GM13977 (cell line): ENCODE measurements around the gene NOL6.
A peak's percentile ranks its signal among the peaks of the same experiment; 100 is the strongest.

ENCODE experiments used
- DNase-seq: peaks from one replicate; pipeline ENCODE4 v3.0.0; 2012; ENCODE audit warnings: low spot score
- in situ Hi-C: fragments of 300-500 bp; cut with MboI; formaldehyde crosslinking; loops from one replicate; pipeline ENCODE4 v1.12.0; 2022; ENCODE audit warnings: low sequenced_read_pairs, low pct_unique_long_range_greater_than_20kb, mixed read lengths, inconsistent platforms; ENCODE audit not compliant: unreplicated experiment
- TF ChIP-seq, protein P1 (sequence below): IDR thresholded peaks from 2 replicates; pipeline ENCODE4 v1.5.1; 2012; ENCODE audit warnings: mild to moderate bottlenecking, control low read depth; ENCODE audit not compliant: insufficient read depth; ENCODE audit errors: extremely low read depth, missing control alignments

NOL6 gene

DNA sequence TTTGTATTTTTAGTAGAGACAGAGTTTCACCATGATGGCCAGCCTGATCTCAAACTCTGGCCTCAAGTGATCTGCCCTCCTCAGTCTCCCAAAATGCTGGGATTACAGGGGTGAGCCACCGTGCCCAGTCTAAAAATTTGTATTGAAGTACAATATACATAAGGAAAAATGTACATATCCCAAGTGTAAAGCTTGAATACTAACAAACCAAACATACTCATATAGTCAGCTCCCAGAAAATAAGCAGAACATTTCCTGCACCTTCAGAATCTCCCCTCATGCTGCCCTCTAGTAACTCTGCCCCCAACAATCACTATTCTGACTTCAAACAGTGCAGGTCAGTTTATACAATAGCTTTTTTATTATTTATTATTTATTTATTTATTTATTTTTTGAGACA lies 1.6 kb upstream of the NOL6 start:
- in situ Hi-C loops, result no loop called here
- DNase-seq, result no peak
- TF ChIP-seq, protein P1, sequence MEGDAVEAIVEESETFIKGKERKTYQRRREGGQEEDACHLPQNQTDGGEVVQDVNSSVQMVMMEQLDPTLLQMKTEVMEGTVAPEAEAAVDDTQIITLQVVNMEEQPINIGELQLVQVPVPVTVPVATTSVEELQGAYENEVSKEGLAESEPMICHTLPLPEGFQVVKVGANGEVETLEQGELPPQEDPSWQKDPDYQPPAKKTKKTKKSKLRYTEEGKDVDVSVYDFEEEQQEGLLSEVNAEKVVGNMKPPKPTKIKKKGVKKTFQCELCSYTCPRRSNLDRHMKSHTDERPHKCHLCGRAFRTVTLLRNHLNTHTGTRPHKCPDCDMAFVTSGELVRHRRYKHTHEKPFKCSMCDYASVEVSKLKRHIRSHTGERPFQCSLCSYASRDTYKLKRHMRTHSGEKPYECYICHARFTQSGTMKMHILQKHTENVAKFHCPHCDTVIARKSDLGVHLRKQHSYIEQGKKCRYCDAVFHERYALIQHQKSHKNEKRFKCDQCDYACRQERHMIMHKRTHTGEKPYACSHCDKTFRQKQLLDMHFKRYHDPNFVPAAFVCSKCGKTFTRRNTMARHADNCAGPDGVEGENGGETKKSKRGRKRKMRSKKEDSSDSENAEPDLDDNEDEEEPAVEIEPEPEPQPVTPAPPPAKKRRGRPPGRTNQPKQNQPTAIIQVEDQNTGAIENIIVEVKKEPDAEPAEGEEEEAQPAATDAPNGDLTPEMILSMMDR, result no peak

DNA sequence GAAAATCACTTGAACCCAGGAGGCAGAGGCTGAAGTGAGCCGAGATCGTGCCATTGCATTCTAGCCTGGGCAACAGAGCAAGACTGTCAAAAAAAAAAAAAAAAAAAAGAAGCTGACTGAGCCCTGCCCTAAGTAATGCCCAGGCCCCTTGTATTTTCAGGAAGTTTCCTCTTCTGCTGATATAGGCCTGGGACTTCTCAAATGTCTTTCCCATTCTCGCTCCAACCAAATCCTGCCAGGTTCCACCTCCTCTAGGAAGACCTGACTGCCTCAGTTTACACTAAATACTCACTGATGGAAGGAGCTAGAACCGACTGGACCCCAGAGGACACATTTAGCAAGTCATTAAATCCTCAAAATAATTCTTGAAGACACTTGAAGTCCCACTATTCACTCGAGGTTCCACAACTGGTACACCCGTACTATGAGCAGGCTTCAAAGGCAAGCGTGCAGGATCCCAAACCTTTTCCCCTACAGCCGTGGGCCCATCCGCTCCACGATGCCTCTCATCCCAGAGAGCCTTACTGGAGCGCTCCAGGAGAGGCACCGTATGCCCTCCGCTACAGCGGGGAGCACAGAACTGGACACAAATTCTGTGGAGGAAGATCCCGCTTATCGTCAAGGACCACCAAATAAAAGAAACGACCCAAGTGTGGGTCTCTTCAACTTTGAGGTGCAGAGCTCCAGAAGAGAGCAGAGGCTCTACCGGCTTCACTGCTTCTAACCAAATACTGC lies 676 bp downstream of the NOL6 start:
- in situ Hi-C loops, result no loop called here
- DNase-seq, result peak; percentile 5
- TF ChIP-seq, protein P1, result no peak

DNA sequence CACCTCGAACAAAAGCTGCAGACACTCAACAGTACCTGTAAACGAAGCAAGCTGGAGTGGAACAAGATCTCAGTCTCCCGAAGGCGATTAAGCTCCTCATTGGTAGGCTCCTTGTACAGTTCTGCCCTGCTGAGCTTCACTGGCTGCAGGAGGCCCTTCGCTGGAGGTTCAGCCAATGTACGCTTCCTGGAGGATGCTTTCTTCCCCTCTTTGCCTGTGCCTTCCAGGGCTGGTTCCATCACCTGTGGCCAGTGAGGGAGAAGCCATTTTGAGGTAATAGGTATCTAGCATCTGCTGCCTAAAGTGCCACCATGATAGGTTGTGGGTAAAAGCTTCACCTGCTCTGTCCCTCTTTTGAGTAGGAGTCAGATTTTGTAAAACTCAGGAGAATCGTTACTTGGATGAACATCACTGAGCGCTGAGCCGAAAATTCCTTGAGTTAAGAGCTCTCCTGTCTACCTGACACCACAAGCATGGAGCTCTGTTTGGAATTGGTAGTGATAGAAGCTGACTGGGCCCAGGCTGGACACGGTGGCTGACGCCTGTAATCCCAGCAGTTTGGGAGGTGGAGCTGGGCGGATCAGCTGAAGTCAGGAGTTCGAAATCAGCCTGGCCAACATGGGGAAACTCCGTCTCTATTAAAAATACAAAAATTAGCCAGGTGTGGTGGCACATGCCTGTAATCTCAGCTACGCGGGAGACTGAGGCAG lies 1.4 kb downstream of the NOL6 start:
- peak; percentile 2 for DNase-seq
- TF ChIP-seq, protein P1, result no peak
- in situ Hi-C loops, result no loop called here

DNA sequence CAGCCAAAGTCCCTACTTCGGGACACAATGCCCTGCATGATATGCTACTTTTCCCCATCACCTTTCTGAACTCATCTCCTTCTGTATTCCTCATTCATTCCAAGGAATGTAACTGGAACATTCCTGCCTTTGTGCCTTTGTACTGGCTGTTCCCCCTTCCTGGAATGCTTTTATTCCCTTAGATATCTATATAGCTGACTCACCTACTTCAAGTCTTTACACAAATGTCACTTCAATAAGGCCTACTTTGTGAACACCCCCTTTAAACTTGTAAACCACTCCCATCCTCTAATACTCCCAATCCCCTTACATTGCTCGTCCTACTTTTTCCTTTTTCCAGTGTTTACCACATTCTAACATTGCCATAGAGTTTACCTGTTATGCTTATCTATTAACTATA lies 2.4 kb downstream of the NOL6 start:
- in situ Hi-C loops, result no loop called here
- TF ChIP-seq, protein P1, result no peak
- DNase-seq, result no peak

DNA sequence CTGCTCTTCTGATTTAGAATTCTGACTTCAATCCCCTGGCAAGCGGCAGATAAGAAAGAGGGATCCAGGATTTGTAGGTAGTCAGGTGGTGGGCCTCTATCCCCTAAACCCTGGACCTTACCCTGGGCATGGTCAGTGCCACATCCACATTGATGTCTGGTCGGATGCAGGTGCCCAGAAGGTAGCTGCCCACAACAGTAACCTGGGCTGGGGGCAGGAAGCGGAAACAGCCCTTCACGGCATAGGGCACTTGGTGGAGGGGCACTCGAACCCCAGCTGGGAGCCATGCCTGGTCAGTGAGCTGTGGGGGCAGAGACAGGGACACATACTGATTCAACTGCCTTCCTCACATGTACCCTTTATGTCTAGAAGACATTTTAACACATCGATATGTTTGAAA lies 3.8 kb downstream of the NOL6 start:
- DNase-seq, result no peak
- TF ChIP-seq, protein P1, result no peak
- in situ Hi-C loops, result no loop called here

DNA sequence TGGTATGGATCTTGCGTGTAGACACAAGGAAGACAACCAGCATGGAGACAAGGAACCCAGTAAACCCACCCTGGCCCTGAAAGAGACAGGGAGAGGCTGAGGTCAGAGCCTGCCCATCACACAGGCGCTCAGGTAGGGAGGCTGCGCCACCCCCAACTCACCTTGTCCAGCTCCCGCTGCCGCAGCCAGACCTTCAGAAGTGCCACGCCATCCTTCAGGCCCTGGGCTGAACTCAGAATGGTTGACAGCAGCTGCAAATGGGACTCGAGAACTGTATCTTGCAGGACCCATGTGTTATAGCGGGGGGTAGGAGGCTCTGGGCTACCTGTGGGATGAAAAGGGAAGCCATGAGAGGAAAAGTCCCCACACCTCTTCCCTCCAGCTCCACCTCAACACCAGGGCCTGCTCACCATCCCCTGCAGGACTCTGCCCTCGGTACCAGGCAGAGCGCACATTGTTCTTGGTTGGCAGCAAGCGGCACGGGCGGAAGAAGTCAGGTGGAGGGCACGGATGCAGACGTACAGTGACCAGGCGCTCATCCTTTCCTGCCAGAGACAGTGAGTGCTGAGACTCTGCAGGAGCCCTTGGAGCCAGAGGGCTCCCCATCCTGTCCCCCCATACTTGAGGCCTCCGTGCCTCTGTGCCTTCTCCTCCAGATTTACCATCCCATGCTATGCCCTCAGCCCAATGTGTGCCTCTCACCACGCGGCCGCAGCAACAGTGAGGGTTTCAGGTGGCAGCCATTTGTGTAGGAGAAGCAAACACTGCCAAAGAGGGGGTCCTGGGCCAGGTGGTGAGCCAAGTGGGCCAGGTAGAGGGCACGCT lies 4.7 kb downstream of the NOL6 start:
- in situ Hi-C loops, result no loop called here
- TF ChIP-seq, protein P1, result no peak
- peak; percentile 3 for DNase-seq
